Stimulated activated CD4-positive, alpha-beta T cell treated with anti-CD3 and anti-CD28 coated beads, Interleukin-12 subunit alpha, Interleukin-12 subunit beta, amount 100 ng/mL, for 24 hours (primary cell): Measurements from ENCODE around the gene RCHY1.
"Not testable (repeated sequence)": the region's sequence is repeated elsewhere in the genome, so short reads cannot be mapped to it uniquely, and the experiment has no call there.

ENCODE experiments used
- DNase-seq, 2 experiments: peaks; one replicate each; pipeline ENCODE4 v3.0.0-alpha.2; 2020; ENCODE audit warnings: low read depth in 2 of 2

Gene RCHY1

GRCh38 chr4:75514131-75514948 lies at the start of gene RCHY1, which contains the start of gene THAP6:
TSS of gene RCHY1 (minus strand) at chr4:75514403. CDS start at chr4:75514286, 117 bp downstream.
TSS of gene THAP6 (plus strand) at chr4:75514473. CDS start at chr4:75515453, 980 bp downstream.
- DNase-seq, result peak; percentile 87 to 91

DNA sequence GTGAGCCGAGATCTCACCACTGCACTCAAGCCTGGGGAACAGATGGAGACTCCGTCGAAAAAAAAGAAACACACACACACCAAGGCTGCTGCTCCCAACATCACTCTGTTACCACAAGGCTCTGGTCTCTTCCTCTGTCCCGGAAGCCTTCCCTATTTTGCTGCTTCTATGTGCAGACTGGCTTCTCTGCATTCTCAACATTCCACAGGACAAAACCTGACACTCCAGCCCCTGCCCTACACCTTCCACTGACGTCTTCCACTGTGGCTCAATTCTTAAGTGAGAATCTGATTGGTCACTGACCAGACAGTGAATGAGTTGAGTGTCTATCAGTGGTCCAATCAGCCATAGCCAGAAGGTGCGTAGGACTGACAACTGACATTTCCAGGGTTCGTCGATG lies 47.6 kb upstream of the RCHY1 start:
- no peak for DNase-seq

- DNase-seq, result no peak
Measured at GRCh38 chr4:75557696-75558095, 43.5 kb upstream of the RCHY1 start.

- peak in 1 of 2 experiments; percentile 3 for DNase-seq
Measured at GRCh38 chr4:75555294-75556164, 41.3 kb upstream of the RCHY1 start, which contains the start of gene ODAPH. TSS of gene ODAPH (plus strand) at chr4:75556066. CDS start at chr4:75556083, 17 bp downstream.

DNA sequence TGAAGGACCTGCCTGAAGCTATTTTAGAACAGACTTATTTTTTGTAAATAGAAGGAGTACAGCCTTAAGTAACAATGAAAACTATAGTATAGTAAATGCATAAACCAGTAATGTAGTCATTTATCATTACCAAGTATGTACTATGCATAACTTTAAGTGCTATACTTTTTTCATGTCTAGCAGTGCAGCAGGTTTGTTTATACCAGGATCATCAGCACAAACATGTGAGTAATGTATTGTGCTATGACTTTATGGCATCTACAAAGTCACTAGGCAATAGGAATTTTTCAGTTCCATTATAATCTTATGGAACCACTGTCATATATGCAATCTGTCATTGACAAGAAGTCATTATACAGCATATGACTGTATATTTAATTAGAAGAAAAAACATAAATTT lies 38.2 kb upstream of the RCHY1 start:
- DNase-seq, result no peak

- DNase-seq, result no peak
Measured at GRCh38 chr4:75549019-75549418, 34.8 kb upstream of the RCHY1 start.

- no peak for DNase-seq
Measured at GRCh38 chr4:75547647-75548387, 33.6 kb upstream of the RCHY1 start.

GRCh38 chr4:75545526-75545925 lies 31.3 kb upstream of the RCHY1 start:
- DNase-seq, result no peak

GRCh38 chr4:75544870-75545269 lies 30.7 kb upstream of the RCHY1 start:
- DNase-seq, result no peak

DNA sequence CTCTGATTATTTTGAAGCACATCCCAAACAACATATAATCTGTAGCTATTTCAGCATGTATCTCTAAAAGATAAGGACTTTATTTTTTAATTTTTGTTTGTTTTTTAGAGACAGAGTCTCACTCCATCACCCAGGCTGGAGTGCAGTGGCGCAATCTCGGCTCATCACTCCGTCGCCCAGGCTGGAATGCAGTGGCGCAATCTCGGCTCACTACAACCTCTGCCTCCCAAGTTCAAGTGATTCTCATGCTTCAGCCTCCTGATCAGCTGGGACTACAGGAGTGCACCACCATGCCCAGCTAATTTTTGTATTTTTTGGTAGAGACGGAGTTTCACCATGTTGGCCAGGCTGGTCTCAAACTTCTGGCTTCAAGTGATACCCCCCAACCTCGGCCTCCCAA lies 30.0 kb upstream of the RCHY1 start:
- DNase-seq, result not testable (repeated sequence)

GRCh38 chr4:75542824-75543223 lies 28.6 kb upstream of the RCHY1 start:
- no peak for DNase-seq

DNA sequence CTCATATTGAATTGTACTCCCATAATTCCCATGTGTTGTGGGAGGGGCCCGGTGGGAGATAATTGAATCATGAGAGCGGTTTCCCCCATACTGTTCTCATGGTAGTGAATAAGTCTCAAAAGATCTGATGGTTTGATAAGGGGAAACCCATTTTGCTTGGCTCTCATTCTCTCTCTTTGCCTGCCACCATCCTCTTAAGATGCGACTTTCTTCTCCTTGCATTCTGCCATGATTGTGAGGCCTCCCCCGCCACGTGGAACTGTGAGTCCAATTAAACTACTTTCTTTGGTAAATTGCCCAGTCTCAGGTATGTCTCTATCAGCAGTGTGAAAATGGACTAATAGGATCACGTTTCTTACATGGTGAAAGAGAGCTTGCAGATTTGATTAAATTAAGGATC lies 23.1 kb upstream of the RCHY1 start:
- not testable (repeated sequence) for DNase-seq

- not testable (repeated sequence) for DNase-seq
Measured at GRCh38 chr4:75533926-75534325, 19.7 kb upstream of the RCHY1 start.

DNA sequence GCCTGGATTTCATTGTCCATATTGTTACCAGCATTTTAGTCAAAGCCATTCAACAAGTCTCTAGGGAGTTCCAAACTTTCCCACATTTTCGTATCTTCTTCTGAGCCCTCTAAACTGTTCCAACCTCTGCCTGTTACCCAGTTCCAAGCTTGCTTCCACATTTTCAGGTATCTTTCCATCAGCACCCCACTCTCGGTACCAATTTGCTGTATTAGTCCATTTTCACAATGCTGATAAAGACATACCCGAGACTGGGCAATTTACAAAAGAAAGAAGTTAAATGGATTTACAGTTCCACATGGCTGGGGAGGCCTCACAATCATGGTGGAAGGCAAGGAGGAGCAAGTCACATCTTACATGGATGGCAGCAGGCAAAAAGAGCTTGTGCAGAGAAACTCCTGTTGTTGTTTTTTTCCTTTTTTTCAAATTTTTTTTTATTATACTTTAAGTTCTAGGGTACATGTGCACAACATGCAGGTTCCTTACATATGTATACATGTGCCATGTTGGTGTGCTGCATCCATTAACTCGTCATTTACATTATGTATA lies 19.2 kb upstream of the RCHY1 start:
- not testable (repeated sequence) for DNase-seq

- DNase-seq, result not testable (repeated sequence)
Measured at GRCh38 chr4:75531536-75532143, 17.4 kb upstream of the RCHY1 start.

DNA sequence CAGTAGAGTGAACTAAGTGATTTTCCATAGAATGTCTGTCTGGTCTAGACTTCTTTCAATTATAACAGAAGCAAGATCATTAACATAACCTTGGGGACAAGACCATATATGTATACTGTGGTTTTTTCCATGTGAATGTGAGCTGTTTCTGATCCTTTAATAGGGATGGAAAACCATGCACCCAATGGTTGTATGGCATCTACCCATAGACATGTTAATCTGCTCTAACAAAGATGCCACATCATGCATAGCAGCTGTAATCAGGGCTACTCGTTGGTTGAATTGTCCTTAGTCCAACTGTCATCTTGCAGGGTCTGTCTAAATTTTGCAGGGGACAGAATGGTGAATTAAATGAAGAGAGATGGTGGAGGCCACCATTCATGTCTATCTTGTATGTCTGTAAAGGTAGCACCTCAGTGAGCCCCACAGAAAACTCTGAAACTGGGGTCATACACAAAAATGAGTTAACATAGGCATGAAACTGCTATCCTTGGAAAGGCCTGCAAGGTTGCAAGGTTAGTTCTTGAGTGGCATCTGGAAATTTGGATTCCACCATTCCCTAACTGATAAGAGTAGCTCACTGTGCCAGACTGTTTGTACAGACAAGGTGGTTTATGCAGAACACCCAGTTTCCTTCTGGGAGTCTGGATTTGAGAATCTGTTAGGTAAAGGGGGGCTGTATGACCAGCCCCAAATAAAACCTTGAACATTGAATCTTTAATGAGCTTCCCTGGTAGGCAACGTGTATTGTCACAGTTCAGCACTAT lies 16.5 kb upstream of the RCHY1 start:
- DNase-seq, result no peak

DNA sequence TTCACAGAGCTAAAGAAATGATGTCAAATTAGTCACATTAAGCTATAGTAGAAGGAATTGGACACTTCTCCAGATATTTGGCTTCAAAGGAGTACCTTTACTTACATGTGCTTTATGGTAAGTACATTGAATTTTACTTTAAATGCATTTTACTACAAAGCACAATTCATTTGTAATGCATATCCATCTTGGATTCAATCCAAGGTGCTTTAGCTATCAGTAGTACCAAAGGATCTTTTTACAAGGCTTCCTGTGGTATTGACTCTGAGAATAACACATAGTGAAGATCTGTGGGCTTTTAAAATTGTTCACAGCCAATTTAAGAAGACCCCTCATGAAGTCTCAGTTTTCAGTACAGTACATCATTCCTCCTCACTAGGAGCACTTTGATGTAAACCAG lies 13.3 kb upstream of the RCHY1 start:
- DNase-seq, result no peak

DNA sequence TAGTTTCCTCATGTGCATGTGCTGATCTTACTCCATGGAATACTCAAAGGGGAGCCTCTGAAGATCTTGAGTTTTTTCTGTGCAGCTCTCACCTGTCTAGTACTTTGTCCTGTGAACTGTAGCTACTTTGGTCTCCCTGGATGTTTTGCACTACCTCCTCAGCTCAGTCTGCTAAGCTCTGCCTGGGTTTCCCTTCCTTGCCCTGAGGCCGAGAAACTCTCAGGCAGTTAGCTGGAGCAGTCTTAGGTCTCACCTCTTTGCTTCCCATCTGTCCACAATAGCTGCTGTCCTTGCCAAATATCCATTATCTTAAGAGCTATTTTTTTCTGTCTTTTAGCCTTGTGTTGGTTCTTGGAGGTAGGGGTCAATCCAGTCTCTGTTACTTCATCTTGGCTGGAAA lies 11.7 kb upstream of the RCHY1 start:
- DNase-seq, result no peak

GRCh38 chr4:75525086-75525485 lies 10.9 kb upstream of the RCHY1 start:
- DNase-seq, result no peak

- DNase-seq, result not testable (repeated sequence)
Measured at GRCh38 chr4:75519452-75519851, 5.2 kb upstream of the RCHY1 start.
